ENCODE measurements around the gene SKAP2.

- TF ChIP-seq, protein P1, sequence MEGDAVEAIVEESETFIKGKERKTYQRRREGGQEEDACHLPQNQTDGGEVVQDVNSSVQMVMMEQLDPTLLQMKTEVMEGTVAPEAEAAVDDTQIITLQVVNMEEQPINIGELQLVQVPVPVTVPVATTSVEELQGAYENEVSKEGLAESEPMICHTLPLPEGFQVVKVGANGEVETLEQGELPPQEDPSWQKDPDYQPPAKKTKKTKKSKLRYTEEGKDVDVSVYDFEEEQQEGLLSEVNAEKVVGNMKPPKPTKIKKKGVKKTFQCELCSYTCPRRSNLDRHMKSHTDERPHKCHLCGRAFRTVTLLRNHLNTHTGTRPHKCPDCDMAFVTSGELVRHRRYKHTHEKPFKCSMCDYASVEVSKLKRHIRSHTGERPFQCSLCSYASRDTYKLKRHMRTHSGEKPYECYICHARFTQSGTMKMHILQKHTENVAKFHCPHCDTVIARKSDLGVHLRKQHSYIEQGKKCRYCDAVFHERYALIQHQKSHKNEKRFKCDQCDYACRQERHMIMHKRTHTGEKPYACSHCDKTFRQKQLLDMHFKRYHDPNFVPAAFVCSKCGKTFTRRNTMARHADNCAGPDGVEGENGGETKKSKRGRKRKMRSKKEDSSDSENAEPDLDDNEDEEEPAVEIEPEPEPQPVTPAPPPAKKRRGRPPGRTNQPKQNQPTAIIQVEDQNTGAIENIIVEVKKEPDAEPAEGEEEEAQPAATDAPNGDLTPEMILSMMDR (IDR thresholded peaks at IDR 0.05), result no peak
- no peak for TF ChIP-seq POLR2A (IDR thresholded peaks at IDR 0.05)
Measured at GRCh38 chr7:26718063-26718462, 146.3 kb downstream of the SKAP2 start.

Data from lower leg skin (tissue), 3 donors.